GM11168 (cell line): ENCODE measurements around the gene AKAP12.

Source experiments
- in situ Hi-C: fragments of 300-500 bp; cut with MboI; formaldehyde crosslinking; loops from one replicate; pipeline ENCODE4 v1.12.0; 2022; ENCODE audit warnings: low sequenced_read_pairs; ENCODE audit not compliant: unreplicated experiment

AKAP12 gene, protein sequence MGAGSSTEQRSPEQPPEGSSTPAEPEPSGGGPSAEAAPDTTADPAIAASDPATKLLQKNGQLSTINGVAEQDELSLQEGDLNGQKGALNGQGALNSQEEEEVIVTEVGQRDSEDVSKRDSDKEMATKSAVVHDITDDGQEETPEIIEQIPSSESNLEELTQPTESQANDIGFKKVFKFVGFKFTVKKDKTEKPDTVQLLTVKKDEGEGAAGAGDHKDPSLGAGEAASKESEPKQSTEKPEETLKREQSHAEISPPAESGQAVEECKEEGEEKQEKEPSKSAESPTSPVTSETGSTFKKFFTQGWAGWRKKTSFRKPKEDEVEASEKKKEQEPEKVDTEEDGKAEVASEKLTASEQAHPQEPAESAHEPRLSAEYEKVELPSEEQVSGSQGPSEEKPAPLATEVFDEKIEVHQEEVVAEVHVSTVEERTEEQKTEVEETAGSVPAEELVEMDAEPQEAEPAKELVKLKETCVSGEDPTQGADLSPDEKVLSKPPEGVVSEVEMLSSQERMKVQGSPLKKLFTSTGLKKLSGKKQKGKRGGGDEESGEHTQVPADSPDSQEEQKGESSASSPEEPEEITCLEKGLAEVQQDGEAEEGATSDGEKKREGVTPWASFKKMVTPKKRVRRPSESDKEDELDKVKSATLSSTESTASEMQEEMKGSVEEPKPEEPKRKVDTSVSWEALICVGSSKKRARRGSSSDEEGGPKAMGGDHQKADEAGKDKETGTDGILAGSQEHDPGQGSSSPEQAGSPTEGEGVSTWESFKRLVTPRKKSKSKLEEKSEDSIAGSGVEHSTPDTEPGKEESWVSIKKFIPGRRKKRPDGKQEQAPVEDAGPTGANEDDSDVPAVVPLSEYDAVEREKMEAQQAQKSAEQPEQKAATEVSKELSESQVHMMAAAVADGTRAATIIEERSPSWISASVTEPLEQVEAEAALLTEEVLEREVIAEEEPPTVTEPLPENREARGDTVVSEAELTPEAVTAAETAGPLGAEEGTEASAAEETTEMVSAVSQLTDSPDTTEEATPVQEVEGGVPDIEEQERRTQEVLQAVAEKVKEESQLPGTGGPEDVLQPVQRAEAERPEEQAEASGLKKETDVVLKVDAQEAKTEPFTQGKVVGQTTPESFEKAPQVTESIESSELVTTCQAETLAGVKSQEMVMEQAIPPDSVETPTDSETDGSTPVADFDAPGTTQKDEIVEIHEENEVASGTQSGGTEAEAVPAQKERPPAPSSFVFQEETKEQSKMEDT (N-terminal part only)

GRCh38 chr6:151239603-151240035 lies at the start of gene AKAP12:
TSS of gene AKAP12 (plus strand) at chr6:151239967. CDS start at chr6:151240563, 596 bp downstream.
- in situ Hi-C loops = no loop called here

GRCh38 chr6:151191527-151191926 lies 48.2 kb upstream of the AKAP12 start:
- in situ Hi-C loops = no loop called here

DNA sequence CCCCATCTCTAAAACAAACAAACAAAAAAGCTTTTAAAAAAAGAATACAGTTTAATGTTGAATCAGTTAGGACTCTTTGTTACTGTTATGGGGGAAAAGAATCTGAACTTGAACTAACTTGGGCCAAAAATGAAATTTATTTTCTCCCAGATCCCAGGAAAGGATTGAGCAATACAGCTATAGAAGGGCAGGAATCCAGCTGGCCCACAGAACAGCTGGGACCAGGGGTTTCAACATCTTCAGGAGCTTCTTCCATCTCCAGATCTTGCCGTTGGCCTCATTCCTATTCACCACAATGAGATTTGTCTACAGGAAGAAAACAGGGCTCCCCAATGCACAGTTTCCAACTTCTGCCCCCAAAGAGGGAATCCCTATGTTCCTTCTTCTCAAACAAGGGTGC lies 43.2 kb upstream of the AKAP12 start:
- in situ Hi-C loops = no loop called here

DNA sequence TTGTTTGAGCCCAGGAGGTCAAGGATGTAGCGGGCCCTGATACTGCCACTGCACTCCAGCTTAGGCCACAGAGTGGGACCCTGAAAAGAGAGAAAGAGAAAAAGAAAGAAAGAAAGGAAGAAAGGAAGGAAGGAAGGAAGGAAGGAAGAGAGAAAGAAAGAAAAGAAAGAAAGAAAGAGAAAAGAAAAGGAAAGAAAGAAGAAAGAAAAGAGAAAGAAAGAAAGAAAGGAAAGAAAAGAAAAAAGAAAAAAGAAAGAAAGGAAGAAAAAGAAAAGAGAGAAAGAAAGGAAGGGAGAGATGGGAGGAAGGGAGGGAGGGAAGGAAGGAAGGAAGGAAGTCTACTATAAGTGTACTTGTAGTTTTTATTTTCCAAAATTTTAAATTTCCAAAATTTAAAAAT lies 42.2 kb upstream of the AKAP12 start:
- in situ Hi-C loops = no loop called here

DNA sequence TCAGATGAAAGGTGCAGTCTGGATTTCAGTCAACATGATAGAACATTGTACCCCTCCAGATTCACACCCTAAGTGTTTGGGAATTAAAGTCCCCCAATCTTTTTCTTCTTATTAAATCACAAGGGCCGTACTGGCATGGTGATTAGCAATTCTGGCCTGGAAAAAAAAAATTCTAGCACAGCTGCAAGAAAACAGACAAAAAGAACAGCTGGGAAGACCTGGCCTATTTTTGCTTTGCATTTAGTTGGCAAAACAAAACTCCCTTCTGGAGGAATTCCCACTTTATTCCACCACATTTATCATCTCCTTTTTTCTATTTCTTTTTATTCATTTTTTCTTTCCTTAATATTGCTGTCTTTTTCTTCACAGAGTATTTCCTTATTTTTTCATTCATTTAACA lies 39.8 kb upstream of the AKAP12 start:
- in situ Hi-C loops = no loop called here

DNA sequence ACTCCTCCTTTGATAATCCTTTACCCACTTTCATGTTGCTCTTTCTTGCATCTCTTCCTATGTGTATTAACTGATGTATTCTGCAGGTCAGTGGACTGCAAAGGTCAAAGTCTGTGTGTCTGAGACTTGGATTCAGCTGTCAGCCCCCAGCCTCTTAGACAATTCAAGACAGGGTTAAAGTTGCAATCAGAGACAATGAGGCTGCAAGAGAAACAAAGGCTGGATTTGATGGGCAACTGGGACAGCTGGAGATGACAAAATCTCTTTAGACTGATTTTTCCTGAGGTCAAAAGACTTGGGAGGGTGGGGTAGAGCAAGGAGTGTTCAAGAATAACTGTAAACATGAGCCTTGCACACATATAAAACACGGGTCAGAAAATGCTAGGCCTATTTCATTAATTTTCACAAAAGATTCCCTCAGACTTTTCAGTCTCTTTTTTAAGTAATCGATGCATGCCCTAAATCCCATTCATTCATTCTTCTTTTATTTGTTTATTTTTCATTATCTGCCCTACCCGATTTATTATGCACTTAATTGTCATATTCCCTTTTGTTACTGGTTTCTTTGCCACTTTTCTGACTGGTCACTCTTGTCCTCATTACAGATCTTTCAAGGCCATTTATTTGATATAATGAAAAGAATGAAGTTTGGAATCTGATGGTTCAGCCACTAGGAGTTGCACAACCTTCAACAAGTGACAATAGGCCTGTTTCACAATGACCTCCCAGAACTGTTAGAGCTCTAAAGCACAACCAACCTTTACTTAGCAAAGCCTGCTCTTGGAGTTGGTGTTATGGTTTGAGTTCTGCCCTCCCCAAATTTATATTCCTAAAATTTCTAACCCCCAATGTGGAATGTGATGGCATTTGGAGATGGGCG lies 33.8 kb upstream of the AKAP12 start:
- in situ Hi-C loops = no loop called here

GRCh38 chr6:151207674-151208073 lies 32.1 kb upstream of the AKAP12 start:
- in situ Hi-C loops = no loop called here

- in situ Hi-C loops = no loop called here
Measured at GRCh38 chr6:151209071-151209831, 30.5 kb upstream of the AKAP12 start.

DNA sequence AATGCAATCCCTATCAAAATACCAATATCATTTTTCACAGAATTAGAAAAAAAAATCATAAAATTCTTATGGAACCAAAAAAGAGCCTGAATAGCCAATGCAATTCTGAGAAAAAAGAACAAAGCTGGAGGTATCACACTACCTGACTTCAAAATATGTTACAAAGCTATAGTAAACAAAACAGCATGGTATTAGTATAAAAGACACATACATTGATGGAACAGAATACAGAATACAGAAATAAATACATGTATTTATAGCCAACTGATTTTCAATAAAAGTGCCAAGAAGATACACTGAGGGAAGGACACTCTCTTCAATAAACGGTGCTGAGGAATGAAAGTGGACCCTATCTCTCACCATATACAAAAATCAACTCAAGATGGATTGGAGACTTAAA lies 28.7 kb upstream of the AKAP12 start:
- in situ Hi-C loops = no loop called here

DNA sequence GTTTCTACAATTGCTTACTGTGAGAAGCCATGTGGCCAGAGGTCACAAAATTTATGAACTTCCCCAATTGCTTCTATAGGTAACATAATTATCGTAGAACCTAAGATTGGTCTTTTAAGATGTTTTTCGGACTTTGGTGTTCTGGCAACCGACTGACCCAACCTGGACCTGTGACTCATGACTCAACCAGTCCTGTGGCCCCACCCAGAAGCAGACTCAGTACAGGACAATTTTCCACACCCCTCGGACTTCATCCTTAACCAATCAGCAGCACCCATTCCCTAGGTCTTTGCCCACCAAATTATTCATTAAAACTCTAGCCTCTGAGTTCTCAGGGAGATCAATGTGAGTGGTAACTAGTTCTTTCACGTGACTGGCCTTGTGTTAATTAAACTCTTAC lies 26.4 kb upstream of the AKAP12 start:
- in situ Hi-C loops = no loop called here

GRCh38 chr6:151215999-151216398 lies 23.8 kb upstream of the AKAP12 start:
- in situ Hi-C loops = no loop called here

- in situ Hi-C loops = no loop called here
Measured at GRCh38 chr6:151216804-151217203, 23.0 kb upstream of the AKAP12 start.

DNA sequence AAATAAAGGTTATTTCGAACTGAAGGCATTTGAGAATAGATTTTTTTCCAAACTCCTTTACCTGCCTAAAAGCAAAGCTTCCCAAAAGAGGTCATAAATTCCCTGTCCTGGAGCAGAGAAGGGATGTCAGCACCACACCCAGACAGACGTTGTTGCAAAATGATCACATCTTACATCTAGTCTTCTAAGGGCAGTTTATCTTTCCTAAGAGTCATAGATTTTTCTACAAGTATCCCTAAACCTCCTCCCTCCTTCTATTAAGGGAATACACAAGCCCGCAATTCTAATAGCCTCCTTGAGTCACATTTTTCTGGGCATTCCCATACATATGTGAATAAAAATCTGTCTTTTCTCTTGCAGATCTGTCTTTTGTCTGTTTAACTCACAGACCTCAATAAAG lies 20.6 kb upstream of the AKAP12 start:
- in situ Hi-C loops = no loop called here

DNA sequence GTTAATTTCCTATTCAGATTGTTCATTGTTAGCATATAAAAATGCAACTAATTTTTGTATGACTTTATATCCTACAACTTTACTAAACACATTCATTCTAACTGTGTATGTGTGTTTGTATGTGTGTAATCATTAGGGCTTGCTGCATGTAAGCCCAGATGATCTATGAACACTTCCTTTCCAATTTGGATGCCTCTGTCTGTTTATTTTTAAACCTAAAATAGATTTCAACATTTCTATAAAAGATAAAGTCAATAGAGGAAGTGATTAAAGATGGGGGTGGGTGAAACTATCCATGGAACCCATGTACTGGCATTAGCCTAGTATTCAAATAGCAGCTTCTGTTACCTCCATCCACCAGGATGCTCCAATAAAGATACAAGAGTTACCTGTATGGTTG lies 15.7 kb upstream of the AKAP12 start:
- in situ Hi-C loops = no loop called here

DNA sequence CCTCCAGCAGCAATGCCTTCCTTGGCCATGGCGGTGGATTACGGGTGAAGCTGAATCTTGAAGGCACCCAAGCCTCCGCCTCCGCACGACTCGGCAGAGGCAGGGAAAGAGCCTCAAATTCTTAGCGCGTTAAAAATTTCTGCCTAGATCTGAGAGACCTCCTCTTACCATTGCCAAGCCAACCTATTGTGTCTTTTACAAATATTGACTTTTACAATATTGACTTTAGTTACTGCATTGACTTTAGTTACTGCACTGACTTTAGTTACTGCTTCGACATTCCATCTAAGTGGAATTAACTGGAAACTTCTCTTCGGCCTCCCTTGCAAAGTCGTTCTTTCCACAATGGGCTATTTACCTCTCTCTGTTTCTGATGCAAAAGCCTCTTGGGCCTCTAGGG lies 13.8 kb upstream of the AKAP12 start:
- in situ Hi-C loops = no loop called here

- in situ Hi-C loops = no loop called here
Measured at GRCh38 chr6:151228788-151229400, 10.9 kb upstream of the AKAP12 start.

- in situ Hi-C loops = no loop called here
Measured at GRCh38 chr6:151229401-151230276, 10.1 kb upstream of the AKAP12 start.

GRCh38 chr6:151230277-151230577 lies 9.5 kb upstream of the AKAP12 start:
- in situ Hi-C loops = no loop called here
